HEK293 (cell line): ENCODE results near the gene SERPINH1.

Source experiments
- CTCF ChIA-PET: fragments of 350-600 bp; formaldehyde crosslinking; extraction: SDS; loops from one replicate; lab custom pipeline; 2021; ENCODE audit warnings: antibody characterized with exemption; lab: Yijun Ruan, JAX
- POLR2A ChIA-PET: fragments of 300-600 bp; formaldehyde crosslinking; extraction: SDS; loops from one replicate; lab custom pipeline; 2020; ENCODE audit warnings: antibody characterized with exemption, inconsistent platforms; lab: Yijun Ruan, JAX
- H3K27ac ChIP-seq: fragments of 200-500 bp; sonication (Bioruptor generic); 2 replicates; pipeline ENCODE4 v1.5.1; 2014; ENCODE audit warnings: low read depth, low read length, control low read depth, inconsistent platforms; ENCODE audit errors: extremely low read depth
- H3K36me3 ChIP-seq, 2 experiments: fragments of 200-500 bp in 1 of 2; sonication (Bioruptor generic) in 1 of 2; 1 replicate in 1 of 2; 2 replicates in 1 of 2; pipeline ENCODE4 v1.5.1; 2014 to 2017; ENCODE audit warnings: inconsistent platforms in 2 of 2, low read length in 2 of 2; ENCODE audit not compliant: control insufficient read depth in 2 of 2, insufficient read depth in 1 of 2
- H3K4me1 ChIP-seq: fragments of 200-500 bp; sonication (Bioruptor generic); 2 replicates; pipeline ENCODE4 v1.5.1; 2014; ENCODE audit warnings: mild to moderate bottlenecking, low read length, inconsistent platforms; ENCODE audit not compliant: control insufficient read depth, insufficient read depth
- H3K4me3 ChIP-seq: 2 replicates; pipeline ENCODE4 v1.5.1; 2011; ENCODE audit warnings: low read depth, mild to moderate bottlenecking, control low read depth, low read length, moderate library complexity
- H3K9me3 ChIP-seq: fragments of 200-500 bp; sonication (Bioruptor generic); 2 replicates; pipeline ENCODE4 v1.5.1; 2014; ENCODE audit warnings: low read depth, low read length, inconsistent platforms; ENCODE audit not compliant: control insufficient read depth, insufficient read depth
- BCL11B ChIP-seq: fragments of 450-650 bp; formaldehyde crosslinking; IDR thresholded peaks from 2 replicates; pipeline ENCODE4 v1.5.1; 2016; ENCODE audit warnings: low read depth, missing biosample characterization, missing genetic modification characterization
- EGR2 ChIP-seq: fragments of 450-650 bp; formaldehyde crosslinking; IDR thresholded peaks from 2 replicates; pipeline ENCODE4 v1.5.1; 2016; ENCODE audit warnings: low read depth, missing biosample characterization, missing genetic modification characterization
- PRDM2 ChIP-seq: fragments of 450-650 bp; formaldehyde crosslinking; IDR thresholded peaks from 2 replicates; pipeline ENCODE4 v1.5.1; 2016; ENCODE audit warnings: missing biosample characterization, missing genetic modification characterization, borderline replicate concordance
- SCRT2 ChIP-seq: fragments of 450-650 bp; formaldehyde crosslinking; IDR thresholded peaks from 2 replicates; pipeline ENCODE4 v1.5.1; 2016; ENCODE audit warnings: missing biosample characterization, missing genetic modification characterization
- SP7 ChIP-seq: fragments of 450-650 bp; formaldehyde crosslinking; IDR thresholded peaks from 2 replicates; pipeline ENCODE4 v1.5.1; 2016; ENCODE audit warnings: missing biosample characterization, missing genetic modification characterization
- ZBTB44 ChIP-seq: fragments of 450-650 bp; IDR thresholded peaks from 2 replicates; pipeline ENCODE4 v1.5.1; 2018; ENCODE audit warnings: missing biosample characterization, mild to moderate bottlenecking, missing genetic modification characterization
- ZFHX2 ChIP-seq: fragments of 450-650 bp; formaldehyde crosslinking; conservative IDR thresholded peaks from 2 replicates; pipeline ENCODE4 v1.5.1; 2016; ENCODE audit warnings: missing biosample characterization, missing genetic modification characterization
- ZNF112 ChIP-seq: fragments of 450-650 bp; formaldehyde crosslinking; IDR thresholded peaks from 2 replicates; pipeline ENCODE4 v1.5.0; 2017; ENCODE audit warnings: missing biosample characterization, missing genetic modification characterization
- ZNF169 ChIP-seq: fragments of 450-650 bp; formaldehyde crosslinking; IDR thresholded peaks from 2 replicates; pipeline ENCODE4 v1.5.1; 2016; ENCODE audit warnings: missing biosample characterization, missing genetic modification characterization
- ZNF248 ChIP-seq: fragments of 450-650 bp; formaldehyde crosslinking; IDR thresholded peaks from 2 replicates; pipeline ENCODE4 v1.5.1; 2017; ENCODE audit warnings: missing biosample characterization, missing genetic modification characterization
- ZNF266 ChIP-seq: fragments of 450-650 bp; formaldehyde crosslinking; IDR thresholded peaks from 2 replicates; pipeline ENCODE4 v1.5.1; 2016; ENCODE audit warnings: missing biosample characterization, missing genetic modification characterization, low read depth
- ZNF404 ChIP-seq: fragments of 450-650 bp; formaldehyde crosslinking; IDR thresholded peaks from 2 replicates; pipeline ENCODE4 v1.5.1; 2017; ENCODE audit warnings: missing biosample characterization, missing genetic modification characterization
- ZNF549 ChIP-seq: fragments of 450-650 bp; IDR thresholded peaks from 2 replicates; pipeline ENCODE4 v1.5.1; 2018; ENCODE audit warnings: missing biosample characterization, missing genetic modification characterization, mild to moderate bottlenecking, inconsistent platforms, moderate library complexity
- ZNF621 ChIP-seq: fragments of 450-650 bp; formaldehyde crosslinking; IDR thresholded peaks from 2 replicates; pipeline ENCODE4 v1.5.1; 2017; ENCODE audit warnings: missing biosample characterization, missing genetic modification characterization
- ZNF624 ChIP-seq: fragments of 450-650 bp; formaldehyde crosslinking; IDR thresholded peaks from 2 replicates; pipeline ENCODE4 v1.5.1; 2017; ENCODE audit warnings: missing biosample characterization, missing genetic modification characterization
- ZNF629 ChIP-seq: fragments of 450-650 bp; formaldehyde crosslinking; IDR thresholded peaks from 2 replicates; pipeline ENCODE4 v1.5.1; 2017; ENCODE audit warnings: missing biosample characterization, missing genetic modification characterization
- ZNF701 ChIP-seq: fragments of 450-650 bp; formaldehyde crosslinking; IDR thresholded peaks from 2 replicates; pipeline ENCODE4 v1.5.1; 2016; ENCODE audit warnings: missing biosample characterization, missing genetic modification characterization
- ZSCAN5A ChIP-seq: fragments of 450-650 bp; formaldehyde crosslinking; IDR thresholded peaks from 2 replicates; pipeline ENCODE4 v1.5.1; 2016; ENCODE audit warnings: missing biosample characterization, missing genetic modification characterization

The SERPINH1 gene

GRCh38 chr11:75566763-75567279 lies 4.8 kb downstream of the SERPINH1 start:
- H3K9me3 ChIP-seq, result no peaks in the 10 kb centered on the region
- no peak overlapping the region for H3K27ac ChIP-seq
- no peak overlapping the region for H3K4me3 ChIP-seq
- ChIA-PET CTCF (interaction anchor here (0.6 kb wide), 1 partner anchor 158 kb away, joined by 3 read pairs; no protein-coding TSS in a partner anchor), POLR2A (interaction anchor here (0.8 to 1.4 kb wide), 2 partner anchors 9 to 13 kb away, joined by 3 to 4 read pairs; no protein-coding TSS in a partner anchor)
- H3K4me1 ChIP-seq, result no peaks in the 10 kb centered on the region
- H3K36me3 ChIP-seq, result peaks cover 0 to 77% of the 10 kb centered on the region in 2 experiments; a peak in 2 of 3 replicates
- TF ChIP-seq ZFHX2 (tag by site-specific recombination), result no peak
- TF ChIP-seq ZNF404 (tag by site-specific recombination), result no peak

GRCh38 chr11:75567971-75568370 lies 5.9 kb downstream of the SERPINH1 start:
- ChIA-PET CTCF (interaction anchor here (0.5 kb wide), 1 partner anchor 14 kb away, joined by 3 read pairs; no protein-coding TSS in a partner anchor), POLR2A (interaction anchor here (1.4 kb wide), 1 partner anchor 14 kb away, joined by 4 read pairs; no protein-coding TSS in a partner anchor)
- peaks cover 0 to 89% of the 10 kb centered on the region in 2 experiments; a peak in 2 of 3 replicates for H3K36me3 ChIP-seq

GRCh38 chr11:75568616-75569219 lies 6.7 kb downstream of the SERPINH1 start:
- Histone ChIP-seq H3K9me3 (no peaks in the 10 kb centered on the region), H3K4me1 (no peaks in the 10 kb centered on the region), H3K36me3 (peaks cover 0 to 96% of the 10 kb centered on the region in 2 experiments; a peak in 2 of 3 replicates)
- TF ChIP-seq ZNF701 (tag by site-specific recombination), result no peak
- no peak for TF ChIP-seq ZNF621 (tag by site-specific recombination)
- TF ChIP-seq PRDM2 (tag by site-specific recombination), result no peak
- TF ChIP-seq ZNF624, result no peak
- no peak for TF ChIP-seq BCL11B
- TF ChIP-seq ZBTB44 (tag by site-specific recombination), result no peak
- TF ChIP-seq EGR2, result no peak
- TF ChIP-seq SP7, result no peak
- TF ChIP-seq ZNF169 (tag by site-specific recombination), result no peak
- TF ChIP-seq ZNF112 (tag by site-specific recombination), result no peak
- TF ChIP-seq ZNF248 (tag by site-specific recombination), result no peak
- no peak for TF ChIP-seq SCRT2 (tag by site-specific recombination)
- no peak for TF ChIP-seq ZSCAN5A (tag by site-specific recombination)
- no peak for TF ChIP-seq ZNF549 (tag by site-specific recombination)
- no peak for TF ChIP-seq ZNF266 (tag by site-specific recombination)
- TF ChIP-seq, all 188 proteins: peak for 0
- ChIA-PET CTCF (interaction anchor here (0.5 to 0.6 kb wide), 2 partner anchors 15 to 177 kb away, joined by 3 to 4 read pairs; no protein-coding TSS in a partner anchor), POLR2A (no interaction called here)
- no peak overlapping the region for H3K4me3 ChIP-seq
- no peak overlapping the region for H3K27ac ChIP-seq

More at GRCh38 chr11:75567971-75568370, 5.9 kb downstream of the SERPINH1 start:
- Histone ChIP-seq H3K4me3 (no peak overlapping the region), H3K9me3 (no peaks in the 10 kb centered on the region), H3K4me1 (no peaks in the 10 kb centered on the region), H3K27ac (no peak overlapping the region)
- no peak for TF ChIP-seq ZNF629 (tag by site-specific recombination)
- 0 out of 2 replicates have a peak, but pooled peaks have one; percentile 6 for TF ChIP-seq EGR2
